Globus pallidus (tissue), 1 donor: ENCODE results near the gene ATXN1.
"Not testable (repeated sequence)": the region's sequence is repeated elsewhere in the genome, so short reads cannot be mapped to it uniquely, and the experiment has no call there.

Experiments
- DNase-seq: peaks from one replicate; pipeline ENCODE4 v3.0.0-alpha.2; 2015; ENCODE audit warnings: low spot score

Gene ATXN1

DNA sequence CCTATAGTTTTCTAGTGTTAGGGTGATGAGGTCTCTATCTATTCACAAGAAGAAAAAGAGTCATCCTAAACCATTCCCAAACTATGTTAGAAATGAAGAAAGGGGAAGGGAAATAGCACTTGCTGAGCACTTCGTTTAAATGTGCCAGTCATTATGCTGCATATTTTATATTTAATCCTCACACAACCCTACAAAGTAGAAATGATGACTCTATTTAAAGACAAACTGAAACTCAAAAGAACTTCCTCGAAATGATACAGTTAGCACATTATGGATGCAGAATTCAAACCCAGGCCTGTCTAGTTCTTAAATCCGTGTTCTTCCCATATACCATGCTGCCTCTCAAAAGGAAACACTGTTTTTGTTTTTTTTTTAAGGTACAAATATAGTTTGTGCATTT is 348.3 kb downstream of the ATXN1 start:
- DNase-seq: no peak

GRCh38 chr6:16412171-16412570 is 349.1 kb downstream of the ATXN1 start:
- DNase-seq: no peak

GRCh38 chr6:16409531-16410441 is 351.5 kb downstream of the ATXN1 start:
- peak; percentile 55 for DNase-seq

DNA sequence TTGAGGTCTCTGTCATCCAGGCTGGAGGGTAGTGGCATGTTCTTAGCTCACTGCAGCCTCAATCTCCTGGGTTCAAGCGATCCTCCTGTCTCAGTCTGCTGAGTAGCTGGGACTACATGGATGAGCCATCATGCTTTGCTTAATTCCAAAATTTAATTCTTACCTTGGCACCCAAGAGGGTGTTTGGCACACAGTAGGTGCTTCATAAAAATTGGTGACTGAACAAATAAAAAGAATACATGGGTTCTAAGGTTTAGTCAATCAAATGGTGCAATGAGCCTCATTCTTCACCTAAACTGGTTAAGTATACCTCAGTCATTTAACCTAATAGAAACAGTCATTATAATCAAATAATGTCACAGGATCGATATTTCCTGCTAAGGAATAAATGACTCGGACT is 352.5 kb downstream of the ATXN1 start:
- no peak for DNase-seq

- no peak for DNase-seq
Measured at GRCh38 chr6:16406966-16407365, 354.3 kb downstream of the ATXN1 start.

GRCh38 chr6:16406538-16406937 is 354.7 kb downstream of the ATXN1 start:
- not testable (repeated sequence) for DNase-seq

DNA sequence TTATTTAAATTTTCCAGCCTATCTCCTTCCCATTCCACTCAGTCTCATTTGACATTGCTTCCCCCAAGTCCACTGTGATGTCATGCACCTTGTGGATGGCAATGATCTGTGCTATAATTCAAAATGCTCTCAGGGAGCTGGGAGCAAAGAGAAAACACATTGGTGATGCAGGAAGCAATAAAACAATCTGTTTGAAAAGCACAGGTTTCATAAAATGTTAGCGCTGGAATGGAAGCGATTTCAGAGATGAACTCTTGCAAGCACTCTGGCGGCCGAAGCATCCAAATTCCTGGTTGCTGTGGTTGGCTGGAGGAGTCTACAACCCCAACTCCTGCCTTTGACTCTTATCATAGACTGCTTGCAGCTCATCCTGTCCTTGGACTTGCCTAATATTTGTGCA is 355.9 kb downstream of the ATXN1 start:
- DNase-seq: no peak

- DNase-seq: no peak
Measured at GRCh38 chr6:16404456-16404855, 356.8 kb downstream of the ATXN1 start.

- DNase-seq: no peak
Measured at GRCh38 chr6:16403831-16404230, 357.4 kb downstream of the ATXN1 start.

DNA sequence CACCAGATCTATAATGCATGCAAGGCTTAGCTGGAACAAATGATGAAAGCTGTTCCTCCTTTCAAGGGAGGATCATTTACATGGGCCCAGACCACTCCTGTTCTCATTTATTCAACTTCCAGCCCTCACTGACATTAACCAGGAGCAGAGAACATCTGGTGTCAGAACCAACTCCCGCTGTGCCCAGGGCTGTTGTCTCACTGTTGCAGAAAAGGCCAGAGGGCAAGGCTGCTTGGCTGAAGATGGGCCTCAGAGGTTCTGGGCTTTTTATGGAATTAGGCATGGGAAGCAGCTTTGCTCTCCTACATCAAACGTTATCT is 358.7 kb downstream of the ATXN1 start:
- DNase-seq: no peak

DNA sequence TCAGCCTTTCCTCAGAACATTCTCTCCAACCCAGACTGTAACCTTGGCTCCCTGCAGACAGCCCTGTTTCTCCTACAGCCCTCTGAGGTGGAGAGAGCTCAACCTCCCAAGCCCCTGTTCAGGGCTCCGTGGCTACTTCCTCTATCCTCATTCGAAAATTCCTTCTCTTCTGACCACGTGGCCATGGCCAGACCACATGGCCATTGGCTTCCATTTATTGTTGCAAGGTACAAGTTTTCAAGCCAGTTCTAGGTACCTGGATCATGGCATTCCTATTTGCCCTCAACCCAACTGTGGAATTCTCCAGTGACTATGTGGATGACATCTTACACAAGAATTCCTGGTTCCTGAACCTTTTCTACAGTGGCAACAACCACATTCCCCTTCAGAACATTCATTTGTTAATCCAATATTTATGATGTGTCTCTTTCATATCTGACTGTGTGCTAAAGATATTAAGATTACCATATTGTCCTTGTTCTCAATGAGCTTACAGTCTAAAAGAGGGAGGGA is 361.0 kb downstream of the ATXN1 start:
- DNase-seq: no peak

GRCh38 chr6:16399695-16400094 is 361.6 kb downstream of the ATXN1 start:
- DNase-seq: no peak

- DNase-seq: no peak
Measured at GRCh38 chr6:16399158-16399557, 362.1 kb downstream of the ATXN1 start.

DNA sequence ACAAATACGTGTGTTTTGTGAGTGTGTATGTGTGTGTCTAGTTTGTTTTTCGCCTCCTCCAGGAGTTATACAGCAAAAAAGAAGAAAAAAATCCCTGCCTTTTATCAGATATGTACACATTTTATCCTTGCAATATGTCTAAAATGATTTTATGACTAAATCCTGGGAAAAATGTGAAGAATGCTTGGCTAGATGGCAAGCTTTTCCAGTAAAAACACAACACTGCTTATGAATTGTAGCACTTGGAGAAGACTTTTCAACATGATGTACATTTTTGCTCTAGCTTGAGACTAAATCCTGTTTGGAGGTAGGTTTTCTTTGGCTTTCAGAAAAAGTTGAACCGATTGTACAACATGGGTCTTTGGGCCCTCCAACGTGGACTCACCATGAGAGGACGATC is 362.7 kb downstream of the ATXN1 start:
- no peak for DNase-seq

- no peak for DNase-seq
Measured at GRCh38 chr6:16397623-16398022, 363.6 kb downstream of the ATXN1 start.

DNA sequence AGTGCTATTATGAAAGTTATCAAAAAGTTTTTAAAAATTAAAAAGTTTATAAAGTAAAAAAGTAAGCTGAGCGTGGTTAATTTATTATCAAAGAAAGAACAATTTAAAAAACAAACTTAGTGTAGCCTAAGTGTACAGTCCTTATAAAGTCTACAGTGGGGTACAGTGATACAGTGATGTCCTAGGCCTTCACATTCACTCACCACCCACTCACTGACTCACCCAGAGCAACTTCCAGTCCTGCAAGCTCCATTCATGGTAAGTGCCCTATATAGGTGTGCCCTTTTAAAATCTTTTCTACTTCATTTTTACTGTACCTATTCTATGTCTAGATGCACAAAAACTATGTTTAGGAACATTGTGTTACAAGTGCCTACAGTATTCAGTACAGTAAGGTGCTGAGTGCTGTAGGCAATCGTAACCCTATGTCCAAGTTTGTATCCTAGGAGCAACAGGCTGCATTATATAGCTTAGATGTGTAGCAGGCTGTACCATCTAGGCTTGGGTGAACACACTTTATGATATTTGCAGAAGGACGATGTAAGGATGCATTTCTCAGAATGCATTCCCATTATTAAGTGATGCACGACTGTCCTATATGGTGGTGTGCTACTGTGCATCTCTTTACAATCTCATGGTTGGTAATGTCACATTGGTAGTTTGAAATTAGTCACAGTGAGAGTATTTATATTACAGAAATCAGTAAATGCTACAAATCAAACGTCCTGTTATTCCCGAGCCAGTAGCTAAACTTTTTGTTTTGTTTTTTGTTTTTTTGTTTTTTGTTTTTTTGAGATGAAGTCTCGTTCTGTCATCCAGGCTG is 364.6 kb downstream of the ATXN1 start:
- no peak for DNase-seq

- DNase-seq: no peak
Measured at GRCh38 chr6:16394632-16395031, 366.6 kb downstream of the ATXN1 start.

DNA sequence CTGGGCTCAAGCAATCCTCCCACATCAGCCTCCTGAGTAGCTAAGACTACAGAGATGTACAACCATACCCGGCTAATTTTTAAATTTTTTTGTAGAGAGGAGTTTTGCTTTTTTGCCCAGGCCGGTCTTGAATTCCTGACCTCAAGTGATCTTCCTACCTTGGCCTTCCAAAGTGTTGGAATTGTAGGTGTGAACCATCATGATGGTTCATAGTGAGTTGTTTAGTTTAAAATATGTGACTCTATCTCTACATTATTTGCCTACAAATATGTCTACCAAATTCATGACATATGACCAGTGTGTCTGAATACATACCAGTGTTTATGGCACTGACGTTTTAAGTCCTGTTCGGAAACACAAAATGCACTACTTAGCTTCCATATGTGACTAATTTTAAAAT is 367.9 kb downstream of the ATXN1 start:
- DNase-seq: no peak

- DNase-seq: no peak
Measured at GRCh38 chr6:16392010-16392409, 369.2 kb downstream of the ATXN1 start.

DNA sequence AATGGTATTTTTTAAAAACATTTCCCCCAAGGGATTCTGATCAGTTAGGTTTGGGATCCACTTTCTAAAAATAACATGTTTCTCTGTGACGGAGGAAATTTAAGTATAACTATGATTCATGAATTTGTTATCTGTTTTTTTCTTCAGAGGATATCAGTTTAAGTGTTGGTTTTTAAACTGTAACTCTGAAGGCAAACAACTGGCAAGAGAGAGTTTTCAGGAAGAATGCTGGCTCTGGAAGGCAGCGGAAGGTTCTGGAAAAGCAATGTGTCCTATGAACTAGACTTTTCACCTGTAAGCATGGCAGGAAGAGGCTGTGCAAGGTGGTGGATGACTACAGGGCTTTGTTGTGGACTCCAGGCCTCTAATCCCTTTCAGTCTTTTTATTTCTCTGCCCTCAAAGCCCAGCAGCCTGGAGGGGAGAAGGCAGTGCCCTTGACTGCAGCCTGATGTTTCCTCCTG is 369.8 kb downstream of the ATXN1 start:
- no peak for DNase-seq

DNA sequence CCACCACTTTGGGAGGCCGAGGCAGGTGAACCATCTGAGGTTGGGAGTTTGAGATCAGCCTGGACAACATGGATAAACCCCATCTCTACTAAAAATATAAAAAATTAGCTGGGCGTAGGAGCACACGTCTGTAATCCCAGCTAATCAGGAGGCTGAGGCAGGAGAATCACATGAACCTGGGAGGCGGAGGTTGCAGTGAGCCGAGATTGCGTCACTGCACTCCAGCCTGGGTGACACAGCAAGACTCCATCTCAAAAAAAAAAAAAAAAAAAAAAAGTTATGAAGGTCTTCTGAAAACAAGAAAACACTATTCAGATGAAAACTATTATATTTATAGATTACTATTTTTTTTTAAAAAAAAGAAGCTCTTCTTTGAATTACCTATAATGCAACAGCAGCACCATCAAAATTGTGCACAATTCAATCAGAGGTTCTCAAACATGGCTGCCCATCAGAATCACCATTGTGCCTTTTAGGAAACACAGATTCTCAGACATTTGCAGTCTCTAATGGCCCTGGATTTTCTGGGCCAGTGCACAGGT is 370.3 kb downstream of the ATXN1 start:
- not testable (repeated sequence) for DNase-seq

- DNase-seq: no peak
Measured at GRCh38 chr6:16389642-16390041, 371.6 kb downstream of the ATXN1 start.

DNA sequence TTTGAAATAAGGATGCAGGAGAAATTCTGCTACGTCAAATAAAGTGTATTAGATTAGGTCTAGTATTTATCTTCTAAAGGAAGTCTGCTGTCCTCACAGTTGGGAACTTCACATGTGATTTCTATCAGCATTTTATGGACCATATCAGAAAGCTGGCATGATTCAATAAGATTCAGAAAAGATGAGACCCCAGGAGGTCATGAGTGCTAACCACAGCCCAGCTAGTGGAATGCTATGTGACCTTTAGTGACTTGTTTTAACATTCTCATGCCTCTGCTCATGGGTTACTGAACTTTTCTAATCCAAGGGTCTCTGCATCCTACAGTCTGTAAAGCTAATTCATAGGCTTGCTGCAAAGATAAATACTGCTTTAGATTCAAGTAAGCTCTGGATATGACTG is 372.8 kb downstream of the ATXN1 start:
- DNase-seq: no peak
